Measurements from ENCODE around the gene PRSS38.
"Not testable (repeated sequence)": the region's sequence is repeated elsewhere in the genome, so short reads cannot be mapped to it uniquely, and the experiment has no call there.

Gene PRSS38

DNA sequence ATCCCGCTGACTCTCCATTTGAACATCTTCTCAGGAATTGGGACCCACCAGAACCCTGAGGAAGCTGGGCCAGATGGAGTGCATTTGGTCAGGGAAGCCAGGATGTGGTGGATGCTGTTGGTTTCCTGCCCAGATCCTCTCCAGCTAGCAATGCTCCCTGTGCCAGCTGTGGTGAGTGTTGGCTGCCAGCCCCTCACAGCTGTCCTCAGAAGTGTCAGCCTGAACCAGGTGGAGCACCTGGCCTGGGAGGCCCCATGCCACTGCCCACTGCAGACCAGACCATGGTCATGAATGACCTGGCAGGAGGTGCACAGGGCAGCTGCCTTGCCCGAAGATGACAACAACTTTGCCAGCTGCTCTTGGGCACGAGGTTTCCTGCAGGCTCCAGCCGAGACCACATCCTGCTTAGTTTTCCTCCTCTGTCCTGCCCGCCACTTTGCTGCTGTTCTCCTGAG lies 54.4 kb downstream of the PRSS38 start:
- peaks cover 21% of the 10 kb centered on the region for H3K27me3 Mint-ChIP-seq (ENCODE audit: low read depth)
- H3K36me3 Mint-ChIP-seq (ENCODE audit: low read depth) = peaks cover 2% of the 10 kb centered on the region
- H3K9me3 Mint-ChIP-seq = peaks cover 10% of the 10 kb centered on the region
- H3K4me1 Mint-ChIP-seq (ENCODE audit: low read depth) = peaks cover 27% of the 10 kb centered on the region
- peak overlapping the region; percentile 56 for H3K4me3 Mint-ChIP-seq
- peak overlapping the region; percentile 8 for H3K27ac Mint-ChIP-seq

DNA sequence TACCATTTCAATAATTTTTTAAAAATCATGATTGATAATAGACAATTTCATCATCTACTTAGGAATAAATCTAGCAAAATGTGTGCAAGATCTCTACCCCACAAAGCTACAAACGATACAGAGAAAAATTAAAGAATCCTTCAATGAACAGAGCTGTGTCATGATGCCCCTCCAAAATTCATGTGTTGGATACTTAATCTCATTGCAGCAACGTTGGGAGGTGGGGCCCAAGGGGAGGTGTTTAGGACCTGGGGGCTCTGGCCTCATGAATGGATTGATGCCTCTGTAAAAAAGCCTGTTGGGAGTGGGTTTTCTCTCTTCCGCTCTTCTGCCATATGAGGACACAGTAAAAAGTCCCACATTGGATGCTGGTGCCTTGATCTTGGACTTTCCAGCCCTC lies 54.9 kb downstream of the PRSS38 start:
- Mint-ChIP-seq H3K27me3 (ENCODE audit: low read depth) (peaks cover 26% of the 10 kb centered on the region), H3K4me1 (ENCODE audit: low read depth) (peaks cover 27% of the 10 kb centered on the region), H3K9me3 (peaks cover 7% of the 10 kb centered on the region), H3K4me3 (peak overlapping the region; percentile 56), H3K36me3 (ENCODE audit: low read depth) (peaks cover 2% of the 10 kb centered on the region), H3K27ac (peak overlapping the region; percentile 8)

DNA sequence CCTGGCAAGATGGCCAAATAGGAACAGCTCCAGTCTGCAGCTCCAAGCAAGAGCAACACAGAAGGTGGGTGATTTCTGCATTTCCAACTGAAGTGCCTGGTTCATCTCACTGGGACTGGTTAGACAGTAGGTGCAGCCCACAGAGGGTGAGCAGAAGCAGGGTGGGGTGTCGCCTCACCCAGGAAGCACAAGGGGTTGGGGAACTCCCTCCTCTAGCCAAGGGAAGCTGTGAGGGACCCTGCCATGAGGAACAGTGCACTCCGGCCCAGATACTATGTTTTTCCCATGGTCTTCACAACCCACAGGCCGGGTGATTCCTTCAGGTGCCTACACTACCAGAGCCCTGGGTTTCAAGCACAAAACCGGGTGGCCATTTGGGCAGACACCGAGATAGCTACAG lies 56.4 kb downstream of the PRSS38 start:
- not testable (repeated sequence) for H3K36me3 Mint-ChIP-seq (ENCODE audit: low read depth); H3K9me3 Mint-ChIP-seq; H3K27ac Mint-ChIP-seq; H3K4me3 Mint-ChIP-seq
- Mint-ChIP-seq H3K4me1 (ENCODE audit: low read depth) (peaks cover 27% of the 10 kb centered on the region), H3K27me3 (ENCODE audit: low read depth) (peaks cover 32% of the 10 kb centered on the region)

GRCh38 chr1:227877810-227878209 lies 62.3 kb downstream of the PRSS38 start:
- not testable (repeated sequence) for H3K4me3 Mint-ChIP-seq; H3K9me3 Mint-ChIP-seq; H3K36me3 Mint-ChIP-seq (ENCODE audit: low read depth); H3K27ac Mint-ChIP-seq; H3K4me1 Mint-ChIP-seq (ENCODE audit: low read depth)
- H3K27me3 Mint-ChIP-seq (ENCODE audit: low read depth) = peaks cover 45% of the 10 kb centered on the region

DNA sequence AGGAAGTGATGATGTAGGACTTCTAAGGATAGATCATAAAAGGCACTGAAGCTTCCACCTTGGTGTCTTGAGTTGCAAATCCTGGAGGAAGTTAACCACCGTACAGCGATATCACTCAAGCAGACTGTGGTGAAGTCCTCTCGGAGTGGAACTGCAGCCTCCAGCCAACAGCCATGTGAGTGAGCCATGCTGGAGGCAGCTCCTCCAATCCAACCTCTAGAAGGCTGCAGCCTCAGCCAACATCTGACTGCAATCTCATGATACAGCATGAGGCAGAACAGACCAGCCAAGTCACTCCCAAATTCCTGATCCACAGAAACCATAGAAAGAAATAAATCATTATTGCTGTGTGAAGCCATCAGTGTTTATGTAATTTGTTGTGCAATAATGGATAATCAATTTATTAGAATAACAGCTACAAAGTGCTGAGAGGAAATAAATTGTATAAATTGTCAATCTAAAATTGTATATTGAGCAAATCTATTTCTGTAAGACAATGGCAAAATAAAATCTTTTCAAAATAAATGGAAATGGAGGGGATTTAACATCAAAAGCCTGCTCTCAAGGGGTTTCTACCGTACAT lies 65.0 kb downstream of the PRSS38 start:
- Mint-ChIP-seq H3K36me3 (ENCODE audit: low read depth) (no peaks in the 10 kb centered on the region), H3K9me3 (no peaks in the 10 kb centered on the region), H3K4me3 (no peak overlapping the region), H3K4me1 (ENCODE audit: low read depth) (peaks cover 2% of the 10 kb centered on the region), H3K27me3 (ENCODE audit: low read depth) (peaks cover 19% of the 10 kb centered on the region), H3K27ac (no peak overlapping the region)

- H3K4me1 Mint-ChIP-seq (ENCODE audit: low read depth) = peaks cover 7% of the 10 kb centered on the region
- H3K27ac Mint-ChIP-seq = no peak overlapping the region
- H3K27me3 Mint-ChIP-seq (ENCODE audit: low read depth) = peaks cover 17% of the 10 kb centered on the region
- no peaks in the 10 kb centered on the region for H3K36me3 Mint-ChIP-seq (ENCODE audit: low read depth)
- H3K9me3 Mint-ChIP-seq = no peaks in the 10 kb centered on the region
- H3K4me3 Mint-ChIP-seq = no peak overlapping the region
Observed at GRCh38 chr1:227883073-227883520, 67.6 kb downstream of the PRSS38 start.

- H3K27me3 Mint-ChIP-seq (ENCODE audit: low read depth) = peaks cover 17% of the 10 kb centered on the region
- no peaks in the 10 kb centered on the region for H3K36me3 Mint-ChIP-seq (ENCODE audit: low read depth)
- H3K9me3 Mint-ChIP-seq = no peaks in the 10 kb centered on the region
- peaks cover 7% of the 10 kb centered on the region for H3K4me1 Mint-ChIP-seq (ENCODE audit: low read depth)
- no peak overlapping the region for H3K27ac Mint-ChIP-seq
- H3K4me3 Mint-ChIP-seq = no peak overlapping the region
Observed at GRCh38 chr1:227883641-227884301, 68.3 kb downstream of the PRSS38 start.

DNA sequence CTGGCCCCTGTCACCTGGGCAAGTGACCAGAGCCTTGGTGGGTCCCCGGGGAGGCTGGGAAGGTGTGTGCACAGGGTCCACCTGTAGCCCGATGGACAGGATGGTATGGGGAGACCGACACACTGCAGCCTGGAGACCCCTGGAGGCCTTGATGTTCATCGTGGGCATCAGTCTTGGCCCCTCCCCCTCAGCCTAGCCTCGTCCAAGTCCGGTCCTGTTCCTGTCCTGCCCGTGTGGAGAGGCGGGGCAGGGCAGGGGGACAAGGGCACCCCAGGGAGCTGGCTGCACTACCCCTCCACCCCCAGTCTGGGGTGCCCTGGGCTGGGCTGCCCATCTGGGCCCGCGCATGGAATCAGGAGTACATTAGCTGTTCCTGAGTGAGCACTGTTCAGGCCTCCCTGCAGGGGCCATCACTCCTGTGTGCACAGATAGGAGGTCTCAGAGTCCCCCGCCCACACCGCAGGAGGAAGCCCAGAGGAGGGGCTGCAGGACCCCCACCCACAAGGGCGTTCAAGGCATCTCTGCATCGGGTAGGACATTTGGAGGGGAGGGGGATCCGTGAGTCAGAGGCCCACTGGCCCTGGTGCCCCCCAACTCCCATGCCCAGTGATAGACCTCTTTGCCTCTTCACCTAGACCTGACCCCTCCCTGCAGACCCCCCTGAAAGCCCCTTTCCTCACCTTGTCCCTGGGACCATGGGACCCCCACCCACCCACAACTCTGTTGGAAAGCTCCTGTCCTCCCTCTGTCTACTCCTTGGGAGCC lies 69.1 kb downstream of the PRSS38 start:
- H3K4me1 Mint-ChIP-seq (ENCODE audit: low read depth) = peaks cover 7% of the 10 kb centered on the region
- H3K9me3 Mint-ChIP-seq = no peaks in the 10 kb centered on the region
- peaks cover 12% of the 10 kb centered on the region for H3K27me3 Mint-ChIP-seq (ENCODE audit: low read depth)
- H3K36me3 Mint-ChIP-seq (ENCODE audit: low read depth) = no peaks in the 10 kb centered on the region
- H3K4me3 Mint-ChIP-seq = no peak overlapping the region
- no peak overlapping the region for H3K27ac Mint-ChIP-seq

- peaks cover 7% of the 10 kb centered on the region for H3K4me1 Mint-ChIP-seq (ENCODE audit: low read depth)
- peak overlapping the region; percentile 36 for H3K27ac Mint-ChIP-seq
- no peaks in the 10 kb centered on the region for H3K36me3 Mint-ChIP-seq (ENCODE audit: low read depth)
- no peaks in the 10 kb centered on the region for H3K9me3 Mint-ChIP-seq
- H3K4me3 Mint-ChIP-seq = no peak overlapping the region
- H3K27me3 Mint-ChIP-seq (ENCODE audit: low read depth) = peaks cover 6% of the 10 kb centered on the region
Observed at GRCh38 chr1:227885135-227885647, 69.7 kb downstream of the PRSS38 start.

DNA sequence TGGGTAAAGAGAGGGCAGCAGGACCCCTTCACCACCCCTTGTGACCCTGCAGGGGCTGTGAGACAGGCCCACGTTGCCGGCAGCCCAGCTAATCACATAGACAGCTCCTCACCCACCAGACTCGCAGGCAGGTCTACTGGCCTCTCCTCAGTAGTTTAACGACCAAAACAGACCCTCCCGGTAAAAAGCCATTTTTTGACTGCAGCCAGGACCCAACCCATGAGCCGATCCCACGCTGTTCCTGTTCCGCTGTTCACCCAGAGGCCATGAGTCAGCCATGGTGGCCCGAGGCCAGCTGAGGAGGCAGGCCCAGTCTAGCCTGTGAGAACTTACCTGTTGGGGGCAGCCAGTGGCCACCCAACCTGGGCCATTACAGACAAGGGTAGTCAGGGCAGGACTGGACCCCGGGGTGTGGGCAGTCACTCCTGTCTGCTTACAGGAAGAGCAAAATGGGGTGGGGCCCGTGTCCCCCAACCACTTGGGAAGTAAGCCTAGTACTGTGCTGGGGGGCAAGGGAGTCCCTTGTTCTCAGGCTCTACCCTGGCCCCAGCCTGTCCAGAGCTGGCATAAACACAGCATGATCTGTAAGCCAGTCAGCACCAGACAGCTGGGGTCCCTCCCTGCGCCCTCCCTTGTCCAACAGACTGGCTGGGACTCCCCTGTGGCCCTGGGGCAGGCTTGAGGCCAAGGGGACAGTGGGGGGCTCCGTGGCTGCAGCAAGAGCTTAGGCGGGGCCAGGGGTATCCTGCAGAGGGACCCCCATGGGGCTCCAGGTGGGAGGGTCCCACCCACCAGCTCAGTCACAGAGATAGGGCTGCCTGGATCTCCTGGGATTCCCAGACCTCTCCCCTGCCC lies 70.4 kb downstream of the PRSS38 start:
- Mint-ChIP-seq H3K9me3 (no peaks in the 10 kb centered on the region), H3K4me1 (ENCODE audit: low read depth) (peaks cover 7% of the 10 kb centered on the region), H3K27me3 (ENCODE audit: low read depth) (peaks cover 4% of the 10 kb centered on the region), H3K4me3 (no peak overlapping the region), H3K27ac (peak overlapping the region; percentile 36), H3K36me3 (ENCODE audit: low read depth) (no peaks in the 10 kb centered on the region)

GRCh38 chr1:227886503-227886961 lies 71.1 kb downstream of the PRSS38 start:
- Mint-ChIP-seq H3K27me3 (ENCODE audit: low read depth) (peaks cover 4% of the 10 kb centered on the region), H3K4me3 (no peak overlapping the region), H3K9me3 (no peaks in the 10 kb centered on the region), H3K4me1 (ENCODE audit: low read depth) (peaks cover 7% of the 10 kb centered on the region), H3K36me3 (ENCODE audit: low read depth) (no peaks in the 10 kb centered on the region), H3K27ac (no peak overlapping the region)

- Mint-ChIP-seq H3K4me1 (ENCODE audit: low read depth) (peaks cover 7% of the 10 kb centered on the region), H3K27me3 (ENCODE audit: low read depth) (peaks cover 4% of the 10 kb centered on the region), H3K9me3 (no peaks in the 10 kb centered on the region), H3K36me3 (ENCODE audit: low read depth) (no peaks in the 10 kb centered on the region), H3K4me3 (no peak overlapping the region), H3K27ac (no peak overlapping the region)
Observed at GRCh38 chr1:227886993-227887696, 71.7 kb downstream of the PRSS38 start.

- Mint-ChIP-seq H3K4me3 (no peak overlapping the region), H3K27ac (no peak overlapping the region), H3K27me3 (ENCODE audit: low read depth) (peaks cover 4% of the 10 kb centered on the region), H3K9me3 (no peaks in the 10 kb centered on the region), H3K36me3 (ENCODE audit: low read depth) (no peaks in the 10 kb centered on the region), H3K4me1 (ENCODE audit: low read depth) (peaks cover 7% of the 10 kb centered on the region)
Observed at GRCh38 chr1:227887697-227888403, 72.4 kb downstream of the PRSS38 start.
